ENCODE results near the gene TTC13.
"Not testable (repeated sequence)": the region's sequence is repeated elsewhere in the genome, so short reads cannot be mapped to it uniquely, and the experiment has no call there.

Gene TTC13

GRCh38 chr1:230978491-230979388 is at the start of gene TTC13, which contains the start of gene ARV1:
TSS of gene TTC13 (minus strand) at chr1:230978861. CDS start at chr1:230978830, 31 bp downstream.
TSS of gene ARV1 (plus strand) at chr1:230979094. CDS start at chr1:230979106, 12 bp downstream.
- peak; percentile 99 for DNase-seq (ENCODE audit: low read depth)

- no peak for DNase-seq (ENCODE audit: low read depth)
Observed at GRCh38 chr1:231027971-231028370, 49.3 kb upstream of the TTC13 start.

GRCh38 chr1:231027136-231027925 is 48.7 kb upstream of the TTC13 start:
- peak; percentile 92 for DNase-seq (ENCODE audit: low read depth)

- no peak for DNase-seq (ENCODE audit: low read depth)
Observed at GRCh38 chr1:231026576-231026975, 47.9 kb upstream of the TTC13 start.

GRCh38 chr1:231023150-231023549 is 44.5 kb upstream of the TTC13 start:
- DNase-seq (ENCODE audit: low read depth) = no peak

GRCh38 chr1:231022543-231022942 is 43.9 kb upstream of the TTC13 start:
- DNase-seq (ENCODE audit: low read depth) = not testable (repeated sequence)

- DNase-seq (ENCODE audit: low read depth) = peak; percentile 88
Observed at GRCh38 chr1:231021540-231022031, 42.9 kb upstream of the TTC13 start.

- peak; percentile 97 for DNase-seq (ENCODE audit: low read depth)
Observed at GRCh38 chr1:231020816-231021215, 42.2 kb upstream of the TTC13 start.

GRCh38 chr1:231020139-231020601 is 41.5 kb upstream of the TTC13 start:
- peak; percentile 92 for DNase-seq (ENCODE audit: low read depth)

- no peak for DNase-seq (ENCODE audit: low read depth)
Observed at GRCh38 chr1:231019711-231020110, 41.0 kb upstream of the TTC13 start.

- DNase-seq (ENCODE audit: low read depth) = no peak
Observed at GRCh38 chr1:231016966-231017365, 38.3 kb upstream of the TTC13 start.

- peak; percentile 46 for DNase-seq (ENCODE audit: low read depth)
Observed at GRCh38 chr1:231016234-231016633, 37.6 kb upstream of the TTC13 start.

GRCh38 chr1:231013391-231014015 is 34.8 kb upstream of the TTC13 start:
- no peak for DNase-seq (ENCODE audit: low read depth)

GRCh38 chr1:231011963-231012362 is 33.3 kb upstream of the TTC13 start:
- no peak for DNase-seq (ENCODE audit: low read depth)

GRCh38 chr1:231011360-231011759 is 32.7 kb upstream of the TTC13 start:
- no peak for DNase-seq (ENCODE audit: low read depth)

GRCh38 chr1:231007535-231007934 is 28.9 kb upstream of the TTC13 start:
- DNase-seq (ENCODE audit: low read depth) = not testable (repeated sequence)

GRCh38 chr1:231001892-231002291 is 23.2 kb upstream of the TTC13 start:
- DNase-seq (ENCODE audit: low read depth) = no peak

- no peak for DNase-seq (ENCODE audit: low read depth)
Observed at GRCh38 chr1:231000639-231001038, 22.0 kb upstream of the TTC13 start.

GRCh38 chr1:231000201-231000600 is 21.5 kb upstream of the TTC13 start:
- DNase-seq (ENCODE audit: low read depth) = no peak

GRCh38 chr1:230994860-230995259 is 16.2 kb upstream of the TTC13 start:
- peak; percentile 38 for DNase-seq (ENCODE audit: low read depth)

GRCh38 chr1:230992100-230992774 is 13.6 kb upstream of the TTC13 start:
- no peak for DNase-seq (ENCODE audit: low read depth)

Measured in iris pigment epithelial cell (primary cell).